ENCODE data around the gene TP53.
"Not testable (repeated sequence)": the region's sequence is repeated elsewhere in the genome, so short reads cannot be mapped to it uniquely, and the experiment has no call there.

TP53 gene

DNA sequence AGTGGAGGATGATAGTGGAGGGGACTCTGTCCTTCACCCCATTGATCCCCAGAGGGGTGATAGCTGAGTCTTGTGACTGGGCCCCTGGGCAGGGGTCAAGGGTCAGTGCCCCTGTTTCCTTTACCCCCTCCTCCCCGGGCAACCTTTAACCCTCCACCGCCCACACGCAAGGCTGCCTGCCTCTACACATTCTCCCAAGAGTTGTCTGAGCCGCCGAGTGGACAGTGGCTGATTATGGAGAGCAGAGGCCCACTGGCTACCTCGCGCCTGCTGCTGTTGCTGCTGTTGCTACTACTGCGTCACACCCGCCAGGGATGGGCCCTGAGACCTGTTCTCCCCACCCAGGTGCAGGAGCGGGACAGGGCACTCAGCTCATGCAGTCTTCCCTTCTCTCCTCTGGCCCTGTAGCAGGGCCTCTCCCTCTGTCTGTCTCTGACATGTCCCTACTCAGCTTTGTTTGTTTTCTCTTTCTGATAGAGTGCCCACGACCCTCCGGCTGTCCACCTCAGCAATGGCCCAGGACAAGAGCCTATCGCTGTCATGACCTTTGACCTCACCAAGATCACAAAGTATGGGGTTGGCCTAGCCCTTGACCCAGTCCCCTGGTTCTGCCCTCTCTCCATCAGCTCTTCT, 57.2 kb downstream of the TP53 start, which contains the start of gene SHBG:
SHBG (plus strand) TSS at position 197 of the 633 bp plus-strand sequence; CDS start at position 235, 38 bp downstream.
- DNase-seq = no peak

DNA sequence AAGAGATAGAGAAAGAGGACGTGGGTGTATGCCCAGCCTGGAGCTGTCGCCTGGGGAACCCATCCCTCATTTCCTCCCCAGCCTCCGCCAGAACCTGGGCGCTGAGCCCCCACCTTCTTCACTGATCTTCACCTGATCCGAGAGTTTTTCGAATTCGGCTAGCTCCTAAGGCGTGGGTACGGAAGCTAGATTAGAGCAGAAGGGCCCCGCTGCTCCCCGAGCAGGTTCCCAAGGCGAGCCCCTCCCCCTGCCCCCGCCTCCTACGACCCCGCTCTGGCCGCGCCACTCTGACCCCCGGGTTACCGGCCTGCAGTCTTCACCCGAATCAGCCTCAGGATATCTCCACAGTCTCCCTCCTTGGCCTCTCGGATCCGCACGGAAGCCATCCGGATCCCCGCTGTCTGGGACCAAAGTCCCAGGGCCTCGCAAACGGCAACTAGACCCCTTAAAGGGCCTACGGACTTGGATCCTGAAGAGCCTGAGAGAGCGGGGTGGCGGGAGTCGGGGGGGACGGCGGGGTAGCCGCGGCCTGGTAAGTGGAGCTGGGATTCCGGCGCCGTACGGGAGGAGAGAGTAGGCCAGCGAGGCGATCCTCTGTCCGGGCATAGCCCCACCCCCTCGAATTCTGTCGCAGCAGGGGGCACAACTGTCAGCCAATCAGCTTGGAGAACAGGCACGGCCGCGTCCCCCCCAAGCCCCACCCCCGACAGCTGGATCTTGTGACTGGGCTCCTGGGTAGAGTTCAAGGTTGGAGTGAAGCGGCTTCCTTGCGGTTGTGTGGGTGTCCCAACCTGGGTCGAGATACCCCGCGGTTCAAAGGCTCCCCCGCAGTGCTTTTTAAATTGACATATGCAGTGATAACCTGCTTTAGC, 59.8 kb downstream of the TP53 start, which contains the start of gene SAT2:
SAT2 (minus strand) TSS at position 572 of the 872 bp plus-strand sequence; CDS start at position 386, 186 bp downstream.
- DNase-seq = peak; percentile 65 to 68

DNA sequence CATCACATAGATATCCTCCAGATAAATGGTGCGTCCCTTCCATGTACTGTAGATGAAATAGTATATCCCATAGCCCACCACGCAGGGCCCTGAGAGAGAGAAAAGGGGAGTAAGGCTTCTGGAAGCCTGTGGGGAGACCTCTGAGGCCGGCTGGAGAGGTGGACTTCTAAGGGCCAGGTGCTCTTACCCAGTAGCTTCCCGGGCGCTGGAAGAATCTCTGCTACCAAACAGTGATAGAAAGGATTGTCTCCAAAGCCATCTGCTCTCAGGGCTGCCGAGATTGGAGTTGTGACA, 60.4 kb downstream of the TP53 start:
- DNase-seq = no peak

DNA sequence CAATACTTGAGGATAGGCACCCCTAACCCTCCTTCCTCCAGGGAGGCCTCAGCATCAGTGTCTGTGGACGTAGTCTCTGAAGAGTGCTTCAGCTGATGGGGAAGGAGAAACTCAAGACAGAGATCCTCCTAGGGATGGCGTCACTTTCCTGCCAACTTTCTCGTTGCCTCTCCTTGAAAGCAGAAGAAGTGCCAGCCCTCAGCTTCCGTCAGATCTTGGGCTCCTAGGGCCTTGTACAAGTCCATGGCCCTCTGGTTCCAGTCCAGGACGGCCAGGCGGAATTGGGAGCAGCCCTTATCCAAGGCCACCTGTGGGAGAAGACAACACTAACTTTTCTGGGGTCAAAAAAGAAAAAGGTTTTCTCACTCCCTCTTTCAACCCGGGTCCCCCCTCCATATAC, 61.0 kb downstream of the TP53 start:
- no peak for DNase-seq

DNA sequence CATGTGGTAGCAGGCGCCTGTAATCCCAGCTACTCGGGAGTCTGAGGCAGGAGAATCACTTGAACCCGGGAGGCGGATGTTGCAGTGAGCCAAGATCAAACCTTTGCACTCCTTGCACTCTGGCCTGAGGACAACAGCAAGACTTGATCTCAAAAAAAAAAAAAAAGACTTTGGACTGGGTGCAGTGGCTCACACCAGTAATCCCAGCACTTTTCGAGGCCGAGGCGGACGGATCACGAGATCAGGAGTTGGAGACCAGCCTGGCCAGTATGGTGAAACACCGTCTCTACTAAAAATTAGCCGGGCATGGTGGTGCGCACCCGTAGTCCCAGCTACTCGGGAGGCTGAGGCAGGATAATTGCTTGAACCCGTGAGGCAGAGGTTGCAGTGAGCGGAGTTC, 61.5 kb downstream of the TP53 start:
- not testable (repeated sequence) for DNase-seq

DNA sequence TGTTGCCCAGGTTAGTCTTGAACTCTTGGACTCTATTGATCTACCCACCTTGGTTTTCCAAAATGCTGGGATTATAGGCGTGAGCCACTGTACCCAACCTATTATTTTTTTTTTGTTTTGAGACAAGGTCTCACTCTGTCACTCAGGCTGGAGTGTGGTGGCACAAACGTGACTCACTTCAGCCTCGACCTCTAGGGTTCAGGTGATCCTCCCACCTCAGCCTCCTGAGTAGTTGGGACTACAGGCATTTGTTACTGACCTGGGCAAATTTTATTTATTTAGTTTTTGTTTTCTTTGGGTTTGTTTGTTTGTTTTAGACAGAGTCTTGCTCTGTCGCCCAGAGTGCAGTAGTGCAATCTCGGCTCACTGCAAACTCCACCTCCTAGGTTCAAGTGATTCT, 63.6 kb downstream of the TP53 start:
- no peak for DNase-seq

DNA sequence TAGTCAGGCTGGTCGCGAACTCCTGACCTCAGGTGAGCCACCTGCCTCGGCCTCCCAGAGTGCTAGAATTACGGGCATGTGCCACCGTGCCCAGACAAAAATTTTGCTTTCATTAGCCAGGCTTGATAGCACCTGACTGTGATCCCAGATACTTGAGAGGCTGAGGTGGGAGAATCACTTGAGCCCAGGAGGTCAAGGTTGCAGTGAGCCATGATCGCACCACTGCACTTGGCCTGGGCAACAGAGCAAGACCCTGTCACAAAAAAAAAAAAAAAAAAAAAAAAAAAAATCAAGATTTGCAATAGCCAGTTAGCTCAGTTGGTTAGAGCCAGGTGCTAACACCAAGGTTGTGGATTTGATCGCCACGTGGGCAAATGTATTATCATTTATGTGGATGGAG, 66.5 kb downstream of the TP53 start:
- no peak for DNase-seq

DNA sequence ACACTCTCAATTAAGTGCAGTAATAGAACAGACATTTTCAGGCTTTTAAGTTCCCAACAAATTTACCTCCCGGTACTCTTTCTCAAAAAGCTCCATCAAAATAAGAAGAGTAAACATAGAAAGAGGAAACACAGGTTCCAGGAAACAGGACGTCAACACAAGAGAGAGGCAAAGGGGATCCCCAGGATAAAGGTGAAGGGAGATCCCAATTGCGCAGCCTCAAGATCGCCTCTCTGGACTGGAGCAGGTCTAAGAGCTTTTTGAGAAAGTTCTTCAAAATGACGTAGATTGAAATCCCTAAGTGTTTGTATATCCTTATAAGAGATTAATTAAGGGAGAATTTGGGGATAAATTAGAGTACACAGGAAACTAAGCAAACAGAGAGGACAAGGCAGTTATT, 68.7 kb downstream of the TP53 start:
- no peak for DNase-seq
